Nucleus accumbens (tissue), 56 donors: ENCODE results near the gene TMBIM6.
A peak's percentile ranks its signal among the peaks of the same experiment; 100 is the strongest.
"Not testable (repeated sequence)": the region's sequence is repeated elsewhere in the genome, so short reads cannot be mapped to it uniquely, and the experiment has no call there.

Source experiments
- DNase-seq, 56 donors: peaks; one replicate each; lab custom pipeline; 2025; lab: John Stamatoyannopoulos, UW

Gene TMBIM6

GRCh38 chr12:49740930-49741881, at the start of gene TMBIM6:
TSS of gene TMBIM6 (plus strand) at chr12:49741557. CDS start at chr12:49752494, 10,937 bp downstream.
- DNase-seq, result peak; percentile 74 to 100 (median 99)

DNA sequence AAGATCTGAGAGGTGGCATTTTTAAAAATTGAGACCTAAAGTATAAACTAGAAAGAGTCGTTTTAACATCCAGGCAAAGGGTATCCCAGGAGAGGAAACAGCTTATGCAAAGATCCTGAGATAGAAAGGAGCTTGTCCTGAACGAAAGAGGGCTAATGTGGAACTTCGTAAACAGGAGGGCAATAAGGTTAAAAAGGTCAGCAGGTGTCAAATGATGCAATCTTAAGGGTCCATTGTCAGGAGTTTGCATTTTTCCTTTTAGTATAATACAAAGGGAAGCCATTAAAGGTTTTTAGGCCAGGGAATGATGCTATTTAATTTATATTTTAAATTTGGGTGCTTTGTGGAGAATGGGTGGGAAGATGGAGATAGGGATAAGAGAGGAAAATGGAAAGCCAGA, 48.5 kb upstream of the TMBIM6 start:
- DNase-seq, result no peak

GRCh38 chr12:49693931-49694444, 47.4 kb upstream of the TMBIM6 start:
- no peak for DNase-seq

DNA sequence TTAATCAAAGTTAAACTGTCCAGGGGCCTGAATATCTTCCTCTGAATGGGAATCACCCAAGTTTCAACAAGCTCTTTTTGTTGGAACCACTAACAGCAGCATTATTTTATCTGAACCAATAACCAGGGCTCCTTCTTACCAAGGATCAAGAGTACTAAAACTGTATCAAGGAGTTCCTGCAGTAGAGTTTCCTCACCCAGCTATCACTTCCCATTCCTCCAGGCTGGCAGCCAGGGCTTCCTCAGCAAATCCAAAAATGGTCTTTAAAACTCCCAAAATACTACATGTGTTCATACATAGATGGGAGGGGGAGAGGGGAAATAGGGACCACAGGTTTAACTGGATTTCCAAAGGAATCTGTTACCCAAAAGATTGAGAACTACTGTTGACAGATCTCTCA, 44.6 kb upstream of the TMBIM6 start:
- no peak for DNase-seq

- DNase-seq, result no peak
Measured at GRCh38 chr12:49697808-49698207, 43.5 kb upstream of the TMBIM6 start.

DNA sequence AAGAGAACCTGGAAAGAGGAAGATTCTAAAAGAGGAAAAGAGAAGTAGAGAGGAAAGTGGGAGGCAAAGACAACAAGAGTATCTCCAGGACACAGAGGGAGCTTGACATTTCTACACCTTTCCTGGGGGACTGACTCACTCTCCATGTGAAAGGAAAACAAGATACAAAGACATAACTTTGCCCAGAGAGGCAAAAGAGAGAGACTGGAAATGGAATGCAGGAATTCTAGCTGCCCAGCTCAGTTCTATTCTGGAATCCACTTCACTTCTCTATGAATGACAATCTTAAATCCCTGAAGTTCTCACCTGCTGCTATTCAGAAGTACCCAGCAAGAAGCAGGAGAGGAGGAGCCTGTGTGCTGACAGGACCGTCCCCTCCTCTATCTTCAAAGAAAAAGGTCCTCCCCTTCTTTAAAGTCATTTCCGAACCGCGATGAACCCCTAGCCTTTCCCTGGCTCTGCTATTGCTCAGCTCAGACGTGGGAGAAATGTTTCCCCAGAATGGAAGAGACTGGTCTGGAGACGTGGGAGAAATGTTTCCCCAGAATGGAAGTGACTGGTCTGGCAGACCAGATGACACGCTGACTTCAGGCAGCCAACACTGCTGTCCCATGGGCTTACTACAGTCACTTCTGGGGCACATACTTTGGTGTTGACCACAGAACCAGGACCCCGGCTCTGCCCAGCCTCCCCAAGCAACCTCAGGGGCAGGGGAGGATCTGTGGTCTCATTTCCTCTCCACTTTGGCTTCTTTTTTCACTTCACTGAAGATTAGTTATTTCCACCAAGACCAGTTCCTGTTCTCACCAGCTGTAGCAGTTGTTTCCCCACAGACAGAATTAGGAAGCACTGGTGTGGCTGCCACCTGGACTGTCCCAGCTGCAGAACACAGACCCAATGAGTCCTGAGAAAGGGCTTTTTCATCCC, 42.5 kb upstream of the TMBIM6 start:
- DNase-seq, result peak in 6 of 56 donors; percentile 5 to 17 (median 6)

GRCh38 chr12:49702009-49702408, 39.3 kb upstream of the TMBIM6 start:
- DNase-seq, result no peak

GRCh38 chr12:49702676-49703215, 38.6 kb upstream of the TMBIM6 start:
- DNase-seq, result no peak

DNA sequence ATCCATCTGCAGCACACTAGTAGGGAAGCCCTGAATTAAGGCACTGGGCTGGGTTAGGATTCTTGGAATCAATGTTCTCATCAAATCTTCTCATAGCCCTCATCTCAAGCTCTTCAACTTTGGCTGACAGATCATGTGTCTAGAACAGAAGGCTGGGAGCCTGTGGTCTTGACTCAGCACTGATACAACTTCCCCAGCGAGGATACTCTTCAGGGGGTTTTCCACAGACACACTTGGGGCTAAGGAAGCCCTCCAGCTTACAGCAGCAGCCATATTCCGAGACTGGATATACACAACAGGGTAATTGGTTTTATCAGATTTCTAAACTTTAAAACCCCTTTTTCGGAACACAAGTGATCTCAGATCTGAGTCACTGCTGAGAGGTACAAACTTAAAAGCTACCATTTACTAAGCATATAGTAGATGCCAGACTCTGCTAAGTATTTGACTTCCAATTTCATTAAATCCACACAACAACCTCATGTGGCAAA, 37.7 kb upstream of the TMBIM6 start:
- peak in 2 of 56 donors; percentile 2 to 3 for DNase-seq

DNA sequence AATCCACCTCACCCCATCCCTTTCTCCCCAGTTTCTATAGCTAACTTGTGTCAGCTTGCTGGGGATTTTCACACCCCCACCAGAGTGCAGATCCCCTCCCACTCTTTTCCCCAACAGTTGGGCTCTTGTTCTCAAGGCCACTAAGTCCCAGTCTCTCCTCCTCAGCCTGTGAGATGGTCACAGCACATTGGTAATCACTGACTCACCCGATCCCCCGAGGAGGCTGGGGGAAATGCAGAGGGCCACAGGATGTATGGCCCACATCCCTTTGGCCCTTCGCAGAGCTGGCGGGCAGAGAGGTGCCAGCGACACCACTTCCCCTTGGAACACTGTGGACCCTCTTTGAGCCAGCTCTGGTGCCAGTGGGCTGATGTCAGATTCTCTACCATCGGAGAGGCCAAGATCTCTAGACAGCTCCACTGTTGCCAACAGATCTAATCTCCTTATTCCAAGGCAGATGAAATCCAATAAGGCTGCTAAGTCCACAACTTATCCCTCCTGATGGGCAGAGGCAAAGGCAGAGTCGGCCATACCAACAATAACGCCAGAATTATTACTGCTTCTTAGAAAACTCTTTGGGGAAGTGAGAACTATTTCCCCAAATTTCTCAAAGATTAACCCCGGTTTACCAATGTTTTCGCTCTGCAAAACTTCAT, 35.8 kb upstream of the TMBIM6 start:
- peak in 25 of 56 donors; percentile 3 to 61 (median 19) for DNase-seq

DNA sequence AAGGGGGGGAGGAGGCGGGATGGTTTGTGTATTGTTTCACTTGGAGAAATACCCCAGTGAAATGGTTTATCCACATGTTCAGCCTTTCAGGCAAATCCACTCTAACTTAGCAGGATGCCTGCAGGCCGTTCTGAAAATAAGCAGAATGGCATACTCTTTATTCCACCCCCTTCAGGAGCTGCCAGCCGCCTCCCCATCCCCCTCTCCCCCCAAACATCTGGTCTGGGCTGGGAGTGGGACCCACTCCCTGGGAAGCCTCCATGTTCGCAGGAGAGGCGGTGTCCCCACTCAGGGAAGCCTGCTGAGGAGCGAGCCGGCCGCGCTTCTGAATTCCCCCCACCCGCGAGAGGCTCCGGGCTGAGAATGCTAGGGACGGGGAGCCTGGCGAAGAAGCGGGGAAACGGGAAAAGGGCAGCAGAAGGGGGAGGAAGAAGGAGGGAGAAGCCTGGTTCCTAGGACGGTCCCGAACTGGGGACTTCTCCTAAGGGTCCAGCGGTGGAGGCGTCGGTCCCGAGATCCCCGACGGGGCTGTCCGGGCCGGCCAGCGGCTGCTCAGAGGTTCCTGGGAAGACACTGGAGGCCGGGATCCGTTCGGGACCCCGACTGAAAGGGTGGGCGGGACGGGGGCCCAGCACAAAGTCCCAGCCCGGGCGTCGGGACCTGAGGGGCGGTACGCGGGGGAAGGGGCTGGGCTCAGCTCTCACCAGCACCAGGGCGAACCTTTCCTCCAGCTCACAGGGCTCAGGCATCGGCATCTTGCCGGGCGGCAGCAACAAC, 34.8 kb upstream of the TMBIM6 start:
- peak in 38 of 56 donors; percentile 11 to 71 (median 38) for DNase-seq

GRCh38 chr12:49707128-49707811, 34.1 kb upstream of the TMBIM6 start, which contains the start of gene FMNL3:
TSS of gene FMNL3 (minus strand) at chr12:49707405. CDS start at chr12:49707180, 225 bp downstream.
- peak; percentile 75 to 99 (median 95) for DNase-seq

DNA sequence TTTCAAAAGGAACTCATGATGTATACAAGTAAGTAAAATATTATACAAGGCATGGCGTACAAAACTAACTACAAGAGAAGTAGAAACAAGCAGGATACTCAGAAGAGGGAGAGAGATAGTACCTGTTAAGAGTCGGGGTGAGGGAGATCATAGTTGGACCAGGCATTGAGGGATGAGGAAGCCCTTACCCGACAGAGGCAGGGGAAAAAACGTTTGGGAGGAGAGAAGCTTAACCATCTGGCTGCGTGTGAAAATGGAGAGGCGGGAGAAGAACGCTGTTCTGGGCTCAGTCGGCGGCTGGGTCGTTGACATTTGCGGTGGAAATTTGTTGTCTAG, 33.6 kb upstream of the TMBIM6 start:
- DNase-seq, result peak in 1 of 56 donors; percentile 33

DNA sequence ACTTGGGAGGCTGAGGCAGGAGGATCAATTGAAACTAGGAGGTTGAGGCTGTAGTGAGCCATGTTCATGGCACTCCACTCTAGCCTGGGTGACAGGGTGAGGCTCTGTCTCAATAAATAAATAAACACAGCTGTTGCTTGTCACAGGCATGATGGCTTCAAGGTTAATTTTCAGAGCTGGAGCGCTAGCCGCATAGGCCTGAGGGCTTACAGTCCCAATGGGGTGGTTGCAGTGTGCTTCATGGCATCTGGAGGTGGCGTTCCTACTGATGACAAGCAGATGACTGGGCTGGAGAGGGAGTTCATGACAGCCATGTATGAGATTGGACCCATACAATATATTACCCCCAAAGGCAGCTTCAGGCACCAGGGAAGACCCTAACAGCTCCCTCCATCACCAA, 32.5 kb upstream of the TMBIM6 start:
- no peak for DNase-seq

DNA sequence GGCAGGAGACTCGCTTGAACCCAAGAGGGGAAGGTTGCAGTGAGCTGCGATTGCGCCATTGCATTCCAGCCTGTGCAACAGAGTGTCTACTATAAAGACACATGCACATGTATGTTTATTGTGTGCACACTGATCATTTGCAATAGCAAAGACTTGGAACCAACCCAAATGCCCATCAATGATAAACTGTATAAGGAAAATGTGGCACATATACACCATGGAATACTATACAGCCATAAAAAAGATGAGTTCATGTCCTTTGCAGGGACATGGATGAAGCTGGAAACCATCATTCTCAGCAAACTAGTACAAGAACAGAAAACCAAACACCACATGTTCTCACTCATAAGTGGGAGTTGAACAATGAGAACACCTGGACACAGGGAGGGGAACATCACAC, 27.4 kb upstream of the TMBIM6 start:
- not testable (repeated sequence) for DNase-seq

DNA sequence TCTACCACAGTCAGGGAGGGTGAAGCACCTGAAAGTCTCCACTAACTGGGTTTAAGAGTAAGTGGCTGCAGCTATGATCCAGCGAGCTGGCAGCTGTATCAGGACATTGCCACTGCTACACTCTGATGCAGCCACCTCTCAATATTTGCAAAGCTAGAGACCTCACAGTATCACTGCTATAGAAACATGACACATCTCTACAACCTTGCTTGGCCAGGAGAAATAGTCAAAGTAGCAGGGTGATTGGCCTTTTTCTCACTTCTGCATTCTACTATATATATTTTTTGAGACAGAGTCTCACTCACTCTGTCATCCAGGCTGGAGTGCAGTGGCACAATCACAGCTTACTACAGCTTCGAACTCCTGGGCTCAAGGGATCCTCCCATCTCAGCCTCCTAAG, 24.8 kb upstream of the TMBIM6 start:
- no peak for DNase-seq

- not testable (repeated sequence) for DNase-seq
Measured at GRCh38 chr12:49717800-49718199, 23.6 kb upstream of the TMBIM6 start.

DNA sequence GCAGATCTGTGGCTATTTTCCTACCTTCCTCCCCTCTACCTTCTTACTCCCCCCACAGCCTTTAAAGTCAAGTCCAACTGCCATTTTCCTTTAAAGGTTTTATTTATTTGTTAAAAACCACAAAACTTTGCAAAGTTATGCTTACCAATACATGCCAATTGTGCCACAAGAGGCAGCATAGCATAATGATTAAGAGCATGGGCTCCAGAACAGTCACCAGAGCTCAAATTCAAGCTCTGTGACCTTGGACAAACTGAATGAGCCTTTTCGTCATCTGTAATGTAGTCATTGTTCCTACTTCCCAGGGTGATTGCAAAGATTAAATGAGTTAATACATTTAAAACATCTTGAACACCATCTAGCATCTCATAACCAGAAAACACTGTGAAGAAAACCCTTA, 21.1 kb upstream of the TMBIM6 start:
- DNase-seq, result no peak
